GM13976 (cell line): Measurements from ENCODE around the gene POLDIP3.
"Not testable (repeated sequence)": the region's sequence is repeated elsewhere in the genome, so short reads cannot be mapped to it uniquely, and the experiment has no call there.

Source experiments
- DNase-seq: peaks from one replicate; pipeline ENCODE4 v3.0.0; 2012; ENCODE audit warnings: low spot score
- CTCF ChIP-seq: IDR thresholded peaks from 2 replicates; pipeline ENCODE4 v1.5.1; 2012; ENCODE audit warnings: borderline replicate concordance, mild to moderate bottlenecking; ENCODE audit not compliant: insufficient read depth; ENCODE audit errors: extremely low read depth, missing control alignments, control extremely low read depth
- in situ Hi-C: fragments of 300-500 bp; cut with MboI; formaldehyde crosslinking; loops from one replicate; pipeline ENCODE4 v1.12.0; 2022; ENCODE audit warnings: low sequenced_read_pairs, mixed read lengths, inconsistent platforms; ENCODE audit not compliant: unreplicated experiment

The POLDIP3 gene

GRCh38 chr22:42586381-42586780 lies 28.3 kb downstream of the POLDIP3 start:
- no peak for TF ChIP-seq CTCF
- no peak for DNase-seq
- in situ Hi-C loops = no loop called here

GRCh38 chr22:42585096-42585495 lies 29.6 kb downstream of the POLDIP3 start:
- in situ Hi-C loops = no loop called here
- TF ChIP-seq CTCF = no peak
- DNase-seq = no peak

GRCh38 chr22:42584364-42584940 lies 30.2 kb downstream of the POLDIP3 start:
- no peak for DNase-seq
- no peak for TF ChIP-seq CTCF
- in situ Hi-C loops = no loop called here

- no peak for TF ChIP-seq CTCF
- in situ Hi-C loops = no loop called here
- no peak for DNase-seq
Measured at GRCh38 chr22:42582987-42583386, 31.7 kb downstream of the POLDIP3 start.

GRCh38 chr22:42581762-42582716 lies 32.6 kb downstream of the POLDIP3 start:
- in situ Hi-C loops = no loop called here
- no peak for TF ChIP-seq CTCF
- DNase-seq = peak; percentile 90

GRCh38 chr22:42581194-42581761 lies 33.4 kb downstream of the POLDIP3 start:
- in situ Hi-C loops, DNase-seq: not testable (repeated sequence)

- DNase-seq, in situ Hi-C loops: not testable (repeated sequence)
Measured at GRCh38 chr22:42580040-42580439, 34.6 kb downstream of the POLDIP3 start.
